OCI-M1 (cell line): ENCODE measurements around the gene POU6F2.
A peak's percentile ranks its signal among the peaks of the same experiment; 100 is the strongest.

Experiments
- DNase-seq: peaks from one replicate; lab custom pipeline; 2025; lab: John Stamatoyannopoulos, UW

POU6F2 gene

DNA sequence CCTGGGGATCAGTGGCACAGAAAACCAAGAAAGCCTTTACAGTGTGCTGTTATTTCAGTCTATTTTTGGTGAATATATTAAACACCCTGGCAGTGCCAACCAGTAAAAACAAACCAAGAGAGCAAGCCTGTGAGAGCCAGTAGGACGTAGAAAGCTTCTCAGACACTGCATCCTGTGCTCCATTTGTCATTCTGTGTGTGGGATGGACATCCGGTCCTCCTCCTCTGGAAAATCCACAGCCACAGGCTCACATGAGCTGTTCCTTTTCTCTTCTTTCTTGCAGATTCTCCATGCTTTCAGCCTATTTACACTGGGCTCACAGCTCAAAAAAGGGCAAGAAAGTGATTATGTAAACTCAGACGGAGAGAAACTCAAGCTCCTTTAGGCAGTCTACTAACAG, 468.8 kb downstream of the POU6F2 start:
- no peak for DNase-seq

DNA sequence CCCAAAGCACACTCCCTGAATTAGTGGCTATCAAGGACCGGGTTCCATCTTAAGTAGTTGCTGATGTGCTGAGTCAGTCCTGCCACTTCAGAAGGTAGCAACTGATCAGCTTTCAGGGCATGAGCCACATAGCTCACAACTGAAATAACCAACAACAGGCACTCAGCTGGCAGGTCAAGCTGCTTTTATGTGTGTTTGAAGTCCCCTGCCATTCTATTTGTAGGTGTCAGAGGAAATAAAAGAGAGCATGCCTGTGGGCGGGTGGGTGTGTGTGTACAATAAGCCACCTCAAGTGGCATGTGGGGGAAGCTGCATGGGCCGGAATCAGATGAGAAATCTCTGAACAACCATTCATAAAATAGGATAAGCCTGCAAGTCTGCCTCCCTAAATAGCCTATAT, 474.2 kb downstream of the POU6F2 start:
- DNase-seq = no peak

DNA sequence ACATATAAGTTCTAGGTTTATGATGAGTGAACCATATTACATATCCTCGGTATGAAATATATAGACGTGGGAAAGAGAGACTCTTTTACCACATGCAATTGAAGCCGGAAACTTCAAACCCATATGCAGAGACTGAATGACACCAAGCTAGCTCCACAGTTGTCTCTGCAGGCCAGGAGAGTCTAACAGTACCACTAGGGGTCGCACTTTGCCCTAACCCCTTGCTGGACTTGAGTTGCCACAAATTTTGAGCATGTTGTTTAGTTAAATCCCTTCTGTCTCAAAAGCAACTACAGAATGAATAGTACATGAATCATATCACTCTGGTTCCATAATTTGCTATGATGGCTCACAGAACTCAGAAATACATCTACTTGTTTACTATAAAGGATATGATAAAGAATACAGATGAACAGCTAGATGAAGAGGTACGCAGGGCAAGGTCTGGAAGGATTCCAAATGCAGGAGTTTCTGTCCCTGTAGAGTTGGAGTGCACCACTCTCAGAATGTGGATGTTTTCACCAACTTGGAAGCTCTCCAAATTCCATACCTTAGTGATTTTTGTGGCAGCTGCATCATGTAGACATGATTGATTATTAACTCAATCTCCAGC, 476.1 kb downstream of the POU6F2 start:
- peak; percentile 64 for DNase-seq

DNA sequence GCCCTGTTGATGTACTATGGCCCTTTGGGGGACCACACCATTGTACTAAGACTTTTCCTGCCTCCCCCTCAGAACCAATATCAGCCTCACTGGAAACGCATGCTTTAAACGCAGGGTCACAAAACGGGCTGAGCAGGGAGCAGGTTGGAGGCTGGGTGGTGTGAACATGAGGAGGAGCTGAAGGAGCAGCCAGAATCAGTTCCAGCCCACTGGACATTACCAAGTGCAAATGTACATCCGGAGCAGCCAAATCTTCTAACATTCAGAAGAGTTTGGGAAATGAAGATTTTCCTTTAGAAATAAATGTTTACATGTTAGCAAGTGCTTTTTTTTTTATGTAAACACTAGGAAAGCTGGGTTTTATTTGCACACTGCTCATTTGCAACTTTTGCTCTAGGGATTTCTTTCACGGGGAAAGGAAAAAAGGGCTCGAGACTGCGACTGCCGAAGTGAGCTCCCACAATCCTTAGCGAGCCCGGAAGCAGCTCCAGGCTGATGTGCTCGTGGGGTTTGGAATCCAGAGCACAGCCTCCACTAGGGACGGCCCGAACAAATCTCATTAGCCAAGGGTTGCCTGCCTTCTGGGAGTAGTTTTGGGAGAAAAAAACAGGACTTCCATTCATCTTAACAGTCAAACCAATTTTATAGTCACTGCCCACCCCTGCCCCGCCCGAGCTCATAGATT, 480.5 kb downstream of the POU6F2 start:
- DNase-seq = no peak

DNA sequence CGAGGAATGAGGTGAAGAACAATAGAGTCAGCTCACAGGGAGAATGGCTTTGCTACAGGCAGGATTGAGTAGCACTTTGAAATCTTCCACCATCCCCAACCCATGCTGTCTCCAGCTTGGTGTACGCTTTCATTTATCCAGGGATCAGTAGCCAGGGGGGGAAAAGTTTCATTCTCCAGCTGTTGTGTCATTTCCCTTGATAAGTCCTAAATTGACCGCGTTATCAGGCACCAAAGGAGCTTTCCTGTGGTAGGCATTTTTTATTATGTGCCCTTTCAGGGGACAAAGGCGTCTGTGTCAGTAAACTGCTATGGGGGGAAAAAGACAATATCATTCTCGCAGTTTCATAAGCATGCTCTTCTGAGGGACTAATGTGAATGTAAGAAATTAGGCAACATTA, 481.9 kb downstream of the POU6F2 start:
- peak; percentile 43 for DNase-seq

DNA sequence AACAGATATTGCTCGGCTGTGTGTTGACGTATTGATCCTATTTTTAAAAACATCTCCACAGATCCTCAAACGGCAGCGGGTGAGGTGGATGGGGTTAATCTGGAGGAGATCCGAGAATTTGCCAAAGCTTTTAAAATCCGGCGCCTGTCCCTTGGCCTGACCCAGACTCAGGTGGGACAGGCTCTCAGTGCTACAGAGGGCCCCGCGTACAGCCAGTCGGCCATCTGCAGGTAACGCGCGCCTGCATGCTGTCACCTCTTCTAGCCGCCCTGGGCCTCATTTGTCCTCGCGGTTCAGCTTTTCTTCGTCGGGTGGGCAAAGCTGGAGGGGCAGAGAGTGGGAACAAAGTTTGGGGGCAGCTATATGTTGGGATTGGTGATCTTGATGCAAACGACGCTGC, 482.8 kb downstream of the POU6F2 start:
- DNase-seq = no peak

DNA sequence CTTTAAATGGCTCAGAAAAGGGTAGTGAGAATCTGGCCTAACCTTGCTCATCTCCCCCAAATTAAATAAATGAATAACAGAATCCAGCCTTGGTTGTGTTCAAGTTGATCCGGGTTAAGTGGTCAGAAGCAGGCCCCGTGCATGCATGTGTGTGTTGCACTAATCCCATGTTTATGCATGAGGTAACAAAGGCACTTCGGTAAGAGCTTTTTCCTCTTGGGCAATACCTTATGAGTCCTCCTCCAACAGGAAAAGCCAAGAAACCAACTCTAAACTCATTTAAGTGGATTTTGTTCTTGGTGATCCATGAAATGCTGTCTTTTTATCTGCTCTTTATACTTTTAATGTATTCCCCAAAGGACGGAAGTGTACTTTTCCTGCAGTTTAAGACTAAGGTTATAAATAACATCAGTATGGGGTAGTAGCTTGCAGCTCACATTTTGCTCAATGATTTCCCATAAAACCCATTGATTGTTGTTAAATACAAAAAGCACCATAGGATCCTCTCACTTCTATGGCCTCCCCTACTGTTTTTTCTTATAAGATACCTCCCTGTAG, 483.6 kb downstream of the POU6F2 start:
- DNase-seq = no peak

DNA sequence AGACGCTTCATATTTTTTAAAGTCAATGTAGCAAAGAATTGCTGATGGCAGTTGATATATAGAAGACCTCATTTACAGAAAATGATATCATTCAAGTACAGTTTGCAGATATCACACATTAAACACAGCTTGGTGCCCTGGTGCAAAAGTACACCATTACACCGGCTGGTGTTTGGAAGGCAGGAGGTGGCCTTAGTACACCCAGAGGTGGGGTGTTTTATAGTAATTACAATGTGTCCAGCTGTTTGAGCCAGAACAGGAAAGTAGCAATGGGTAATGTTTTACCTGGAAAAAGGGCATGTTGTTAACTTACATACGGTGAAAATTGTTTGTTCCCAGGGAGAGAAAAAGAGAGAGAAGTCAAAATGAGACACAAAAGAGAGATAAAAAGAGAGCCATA, 485.5 kb downstream of the POU6F2 start:
- no peak for DNase-seq

DNA sequence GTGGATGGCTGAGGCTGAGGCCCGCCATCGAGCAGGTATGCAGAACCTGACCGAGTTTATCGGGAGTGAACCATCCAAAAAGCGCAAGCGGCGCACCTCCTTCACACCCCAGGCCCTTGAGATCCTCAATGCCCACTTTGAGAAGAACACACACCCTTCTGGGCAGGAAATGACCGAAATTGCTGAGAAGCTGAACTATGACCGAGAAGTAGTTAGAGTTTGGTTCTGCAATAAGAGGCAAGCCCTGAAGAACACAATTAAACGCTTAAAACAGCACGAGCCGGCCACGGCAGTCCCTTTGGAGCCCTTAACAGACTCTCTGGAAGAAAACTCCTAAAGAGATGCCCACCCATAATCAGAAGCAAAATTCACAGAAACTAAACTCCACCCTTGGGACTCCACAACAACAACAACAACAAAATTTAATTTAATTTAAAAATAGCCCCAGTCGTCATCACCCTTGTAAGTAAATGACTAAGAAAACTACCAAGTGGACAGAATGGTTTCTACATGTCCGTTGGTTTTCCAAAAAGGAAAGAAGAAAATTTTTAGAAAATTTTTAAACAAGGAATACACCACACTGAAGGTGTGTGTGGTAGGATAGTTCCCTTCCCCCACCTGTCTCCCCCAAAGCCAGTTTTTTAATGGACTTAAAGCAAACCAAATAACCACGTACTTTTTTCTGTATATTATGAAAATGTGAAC, 486.8 kb downstream of the POU6F2 start:
- DNase-seq = no peak

DNA sequence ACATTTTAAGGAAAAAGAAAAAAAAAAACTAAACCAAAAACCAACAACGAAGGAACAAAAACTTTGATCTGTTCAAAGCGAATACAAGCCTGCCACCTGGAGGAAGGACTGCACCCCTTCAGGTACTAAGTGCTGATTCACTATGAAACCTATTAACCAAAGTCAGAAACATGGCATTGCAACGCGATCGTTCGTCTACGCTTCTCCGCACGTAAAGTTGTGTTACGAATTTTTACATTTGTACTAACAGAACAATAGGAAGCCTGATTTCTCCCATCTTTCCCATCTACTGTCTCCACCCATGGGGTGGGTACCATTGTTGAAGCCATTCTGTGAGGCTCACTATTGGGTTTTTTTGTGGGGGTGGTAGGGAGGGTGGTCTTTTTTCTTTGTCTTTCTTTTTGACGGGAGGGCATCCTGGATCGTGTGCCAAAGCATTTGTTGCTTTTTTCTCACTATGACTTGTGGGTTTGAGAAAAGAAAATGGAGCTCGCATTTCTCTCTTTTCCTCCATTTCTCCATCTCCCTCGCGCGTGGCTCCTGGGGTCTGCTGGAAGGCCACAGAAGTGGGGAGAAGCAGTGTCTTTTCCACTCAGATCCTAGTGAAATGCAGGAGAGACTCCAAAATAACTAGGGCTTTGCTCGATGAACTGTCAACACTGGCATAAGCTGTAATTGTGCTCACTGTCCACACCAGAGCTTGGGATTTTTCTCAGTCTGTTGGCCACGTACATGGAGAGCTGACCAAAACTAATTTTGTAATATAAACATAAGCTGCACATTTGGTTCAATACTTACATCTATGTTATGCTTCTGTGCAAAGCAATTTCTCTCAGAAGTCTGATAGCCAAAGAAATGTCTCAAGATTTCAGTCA, 487.6 kb downstream of the POU6F2 start:
- DNase-seq = peak; percentile 66

DNA sequence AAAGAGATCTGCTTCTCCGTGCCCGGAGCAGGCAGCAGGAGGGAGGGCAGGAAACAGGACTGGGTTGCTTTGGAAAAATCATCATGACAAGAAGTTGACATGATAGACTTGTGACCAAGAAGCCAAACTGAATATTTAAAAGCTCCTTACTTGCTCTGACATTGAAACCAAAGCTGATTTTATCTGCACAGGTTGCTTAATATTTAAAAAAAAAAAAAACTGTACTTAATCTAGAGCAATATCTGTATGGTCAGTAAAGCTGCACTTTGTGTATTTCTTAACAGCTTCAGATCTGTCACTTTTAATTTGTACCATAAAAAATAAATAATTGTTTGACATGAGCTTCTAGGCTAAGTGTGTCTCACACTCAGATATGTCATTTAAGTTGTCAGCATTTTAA, 490.6 kb downstream of the POU6F2 start:
- DNase-seq = no peak

DNA sequence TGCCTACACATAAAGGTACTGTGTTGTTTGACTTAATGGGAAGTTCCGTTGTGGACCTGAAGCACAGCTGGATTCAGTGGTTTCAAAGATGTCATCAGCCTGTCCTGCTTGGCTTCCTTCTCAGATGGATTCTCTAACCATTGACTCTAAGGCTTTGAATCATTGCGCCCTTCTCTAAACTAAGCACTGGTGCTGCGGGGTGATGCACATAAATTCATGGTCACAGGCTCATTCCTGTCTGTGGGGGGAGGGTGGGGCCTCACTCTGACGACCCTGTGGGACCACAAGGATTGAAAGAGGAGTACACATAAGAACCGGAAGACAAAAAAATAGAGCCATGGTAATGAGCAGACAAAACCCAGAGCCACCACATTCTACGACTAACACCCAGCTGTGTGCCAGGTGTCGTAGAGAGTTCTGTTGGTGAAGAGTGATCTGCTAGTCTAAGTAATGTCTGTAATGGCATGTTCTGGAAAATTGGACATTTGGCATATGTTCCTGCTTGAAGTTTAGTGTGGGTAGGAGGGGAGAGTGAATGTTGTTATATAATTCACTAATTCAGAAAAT, 491.2 kb downstream of the POU6F2 start:
- DNase-seq = no peak

DNA sequence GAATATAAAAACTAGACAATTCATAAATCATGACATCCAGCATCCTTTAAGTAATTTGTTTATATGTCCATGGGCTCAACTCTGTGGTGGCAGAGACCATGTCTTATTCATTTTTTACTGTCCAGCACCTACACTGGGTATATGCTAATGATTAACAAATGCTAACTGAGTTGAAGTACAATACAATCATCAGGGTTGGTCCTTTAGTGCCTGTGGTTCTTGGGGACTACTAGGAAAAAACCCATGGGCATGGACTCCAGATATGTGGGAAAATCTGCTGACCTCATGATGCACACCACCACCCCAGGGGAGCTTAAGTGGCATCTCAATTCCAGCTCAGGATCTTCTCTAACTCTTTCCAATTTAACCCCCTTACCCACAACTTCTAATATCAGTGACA, 503.2 kb downstream of the POU6F2 start:
- no peak for DNase-seq

DNA sequence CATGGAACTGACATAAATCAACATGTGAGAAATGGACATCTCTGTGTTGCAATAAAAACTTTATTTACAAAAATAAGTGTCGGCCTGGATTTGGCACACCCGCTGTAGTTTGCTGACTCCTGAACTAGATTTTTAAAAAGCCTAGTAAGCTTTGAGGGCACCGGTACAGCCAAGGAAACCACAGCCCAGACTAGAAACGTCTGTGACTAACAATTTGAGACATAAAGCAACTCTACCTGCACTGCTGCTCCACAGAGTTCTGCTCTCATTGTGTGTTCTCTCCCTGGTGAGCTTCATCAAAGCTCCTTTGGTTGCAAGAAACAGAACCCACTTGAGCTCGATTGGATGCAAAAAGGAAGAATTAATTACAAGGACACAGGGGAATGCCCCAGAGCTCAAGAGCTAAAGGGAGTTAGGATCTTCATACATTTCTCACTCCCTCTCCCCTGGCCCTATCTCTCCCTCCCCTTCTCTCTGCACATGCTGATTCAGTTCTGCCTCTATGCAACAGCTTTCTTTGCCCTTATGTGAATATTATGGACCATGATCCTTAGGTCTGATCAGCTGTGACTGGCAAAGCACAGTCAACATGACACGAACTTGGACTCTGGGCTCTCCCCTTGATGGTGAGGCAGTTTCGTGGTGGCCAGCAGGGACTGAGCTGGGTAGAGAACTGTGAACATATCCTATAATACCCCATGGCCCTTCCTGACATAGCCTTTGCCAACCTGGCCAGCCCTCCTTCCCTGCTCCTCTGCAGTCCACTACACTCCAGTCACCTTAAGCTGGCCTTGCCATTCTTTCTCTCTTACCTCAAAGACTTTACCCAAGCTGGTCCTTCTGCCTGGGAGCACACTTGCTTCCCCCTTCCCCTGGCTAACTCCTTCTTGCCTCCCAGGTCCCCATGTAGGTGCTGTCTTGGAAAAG, 511.0 kb downstream of the POU6F2 start:
- DNase-seq = no peak

DNA sequence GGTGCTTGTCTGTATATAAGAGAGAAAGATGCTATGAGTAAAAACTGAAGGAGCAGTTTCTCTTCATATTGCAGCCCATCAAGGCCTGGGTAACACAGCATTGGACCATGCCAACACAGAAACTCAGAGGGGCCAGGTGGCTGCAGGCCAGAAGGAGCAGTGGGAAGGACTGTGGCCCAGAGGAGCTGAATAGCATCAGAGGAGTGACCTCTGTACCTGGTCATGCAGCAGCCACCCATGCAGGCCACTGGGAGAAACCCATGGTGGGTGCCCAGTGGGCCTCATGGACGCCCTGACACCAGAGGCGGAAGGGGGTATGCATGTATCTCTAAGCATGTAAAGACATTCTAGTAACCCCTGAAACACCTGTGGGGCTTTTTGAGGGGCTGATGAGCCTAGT, 512.6 kb downstream of the POU6F2 start:
- DNase-seq = no peak

DNA sequence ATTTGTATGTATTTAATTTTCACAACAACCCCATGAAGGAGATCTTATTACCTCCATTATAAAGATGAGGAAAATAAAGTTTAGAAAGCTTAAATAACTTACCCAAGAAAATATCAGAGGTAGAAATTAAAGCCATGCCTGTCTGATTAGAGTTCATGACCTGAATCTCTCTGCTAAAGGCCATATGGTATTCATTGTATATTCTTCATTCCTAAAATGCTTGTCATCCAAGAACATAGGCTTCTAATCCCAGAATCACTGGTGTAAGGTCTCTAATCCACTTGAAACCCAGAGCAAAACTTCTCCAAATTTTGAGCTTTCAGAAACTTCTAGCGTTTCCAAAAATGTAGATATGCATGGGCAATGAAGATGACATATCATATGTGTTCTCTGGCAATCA, 516.2 kb downstream of the POU6F2 start:
- no peak for DNase-seq

DNA sequence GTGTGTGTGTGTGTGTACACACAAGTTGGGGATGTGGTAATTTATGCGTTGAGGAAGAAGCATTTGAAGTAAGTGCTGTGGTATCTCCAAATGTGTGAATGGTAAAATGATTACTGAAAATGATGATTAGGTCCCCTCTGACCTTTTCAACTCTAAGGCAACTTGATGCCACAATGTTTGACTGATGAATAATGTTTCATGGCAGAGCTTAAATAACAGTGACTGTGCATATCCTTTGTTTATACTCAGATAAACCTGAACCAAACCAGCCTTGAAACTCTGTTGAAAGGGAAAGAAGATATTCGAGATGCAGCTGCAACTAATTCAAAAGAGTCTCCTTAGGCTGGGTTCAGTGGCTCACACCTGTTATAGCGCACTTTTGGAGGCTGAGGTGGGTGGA, 523.6 kb downstream of the POU6F2 start:
- DNase-seq = peak; percentile 2

DNA sequence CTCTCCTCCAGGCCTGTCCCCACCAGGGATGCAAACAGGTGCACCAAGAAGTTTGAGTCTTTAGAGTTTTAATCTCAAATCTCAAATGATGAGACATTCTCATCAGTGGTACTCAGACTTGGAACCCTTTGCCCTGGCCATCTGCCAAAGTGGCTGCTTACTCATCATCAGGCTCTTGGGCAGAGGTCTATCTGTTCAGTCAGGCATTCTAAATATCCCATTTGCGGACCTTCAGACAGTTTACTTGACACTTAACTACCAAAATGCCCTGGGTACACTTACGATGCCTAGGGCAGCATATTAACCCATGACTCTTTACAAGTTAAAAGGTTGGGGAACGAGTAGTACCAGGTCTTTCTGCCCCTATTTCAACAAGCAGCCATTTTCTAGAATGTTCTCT, 527.3 kb downstream of the POU6F2 start:
- peak; percentile 56 for DNase-seq

DNA sequence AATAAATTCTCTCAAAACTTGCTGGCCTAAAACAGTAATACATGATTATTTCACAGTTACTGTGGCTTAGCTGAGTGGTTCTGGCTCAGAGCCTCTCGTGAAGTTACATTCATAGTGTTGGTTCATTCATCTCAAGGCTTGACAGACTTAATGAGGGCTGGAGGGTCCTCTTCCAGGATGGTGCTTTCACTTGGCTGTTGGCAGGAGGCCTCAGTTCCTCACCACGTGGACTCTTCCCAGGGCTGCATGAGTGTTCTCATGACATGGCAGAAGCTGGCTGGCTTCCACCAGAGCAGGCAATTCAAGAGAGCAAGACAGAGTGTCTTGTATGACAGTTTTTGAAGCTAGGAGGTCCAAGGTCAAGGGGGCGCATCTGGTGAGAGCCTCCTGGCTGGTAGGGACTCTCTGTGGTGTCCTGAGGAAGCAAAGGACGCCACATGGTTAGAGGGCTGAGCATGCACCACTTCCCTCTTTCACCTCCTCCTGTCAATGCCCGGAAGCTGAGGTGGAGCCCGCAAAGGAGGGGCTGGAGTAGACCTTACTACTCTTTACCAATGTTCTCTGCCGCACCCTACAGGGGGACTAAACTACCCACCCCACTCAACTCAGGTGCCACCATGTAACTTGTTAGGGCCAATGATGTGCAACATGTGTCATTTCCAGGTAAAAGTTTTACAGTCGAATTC, 530.3 kb downstream of the POU6F2 start:
- DNase-seq = no peak

DNA sequence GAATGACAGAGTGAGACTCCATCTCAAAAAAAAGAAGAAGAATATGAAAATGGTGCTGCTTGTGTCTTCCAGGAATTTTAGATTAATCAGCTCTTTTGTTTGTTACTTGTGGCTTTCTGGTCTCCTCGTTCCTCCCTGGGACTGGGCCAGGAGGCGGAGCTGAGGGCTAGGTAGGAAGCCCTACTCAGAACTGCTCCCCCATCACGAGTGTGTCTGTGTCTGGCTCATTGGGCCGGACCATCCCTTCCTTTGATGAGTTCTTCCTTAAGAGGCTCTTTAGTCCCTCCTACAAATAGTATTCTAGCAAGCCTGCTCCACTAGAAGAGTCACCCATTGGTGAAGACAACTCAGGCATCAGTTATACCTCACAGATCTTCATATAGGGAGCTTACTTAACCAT, 531.7 kb downstream of the POU6F2 start:
- peak; percentile 57 for DNase-seq
